RWPE1 (cell line): Measurements from ENCODE around the gene RRP1B.
A peak's percentile ranks its signal among the peaks of the same experiment; 100 is the strongest.
"Not testable (repeated sequence)": the region's sequence is repeated elsewhere in the genome, so short reads cannot be mapped to it uniquely, and the experiment has no call there.

Experiments used
- CTCF ChIA-PET: fragments of 350-600 bp; sonication (Branson Sonifier 250); formaldehyde crosslinking; extraction: SDS; loops from one replicate; lab custom pipeline; 2021; lab: Yijun Ruan, JAX
- POLR2A ChIA-PET: fragments of 400-600 bp; formaldehyde crosslinking; extraction: SDS; loops from one replicate; lab custom pipeline; 2020; ENCODE audit warnings: antibody characterized with exemption; ENCODE audit not compliant: low non-redundant PET; lab: Yijun Ruan, JAX
- DNase-seq: peaks from one replicate; pipeline ENCODE4 v3.0.0; 2012; ENCODE audit warnings: low spot score
- H3K27ac ChIP-seq: fragments of 450-650 bp; 2 replicates; pipeline ENCODE4 v1.5.1; 2017
- CTCF ChIP-seq: fragments of 450-650 bp; conservative IDR thresholded peaks from 2 replicates; pipeline ENCODE4 v1.5.1; 2017; ENCODE audit warnings: low read depth, mild to moderate bottlenecking

Gene RRP1B

GRCh38 chr21:43645976-43646375 is 13.4 kb upstream of the RRP1B start:
- ChIA-PET POLR2A (interaction anchor here (0.7 kb wide), 1 partner anchor 283 kb away, joined by 3 read pairs; no protein-coding TSS in a partner anchor), CTCF (interaction anchor here (0.6 to 0.7 kb wide), 3 partner anchors 20 to 70 kb away, joined by 3 read pairs; no protein-coding TSS in a partner anchor)
- TF ChIP-seq CTCF, result no peak
- H3K27ac ChIP-seq, result no peak overlapping the region; the same call in 1 of the 2 replicates
- no peak for DNase-seq

- ChIA-PET POLR2A (no interaction called here), CTCF (interaction anchor here (0.7 kb wide), 1 partner anchor 70 kb away, joined by 3 read pairs; no protein-coding TSS in a partner anchor)
- H3K27ac ChIP-seq, result peak overlapping the region; percentile 72
- DNase-seq, result peak; percentile 95
- peak; percentile 98 for TF ChIP-seq CTCF
These were observed 12.7 kb upstream of the RRP1B start for GRCh38 chr21:43646550-43647260.

- ChIA-PET POLR2A (no interaction called here), CTCF (no interaction called here)
- no peak for DNase-seq
These were observed 11.2 kb upstream of the RRP1B start for GRCh38 chr21:43648171-43648570.

GRCh38 chr21:43651926-43652325 is 7.4 kb upstream of the RRP1B start:
- DNase-seq, H3K27ac ChIP-seq, POLR2A ChIA-PET, CTCF ChIA-PET: not testable (repeated sequence)

More at GRCh38 chr21:43648171-43648570, 11.2 kb upstream of the RRP1B start:
- H3K27ac ChIP-seq, result no peak overlapping the region
- TF ChIP-seq CTCF, result no peak

- TF ChIP-seq CTCF, result no peak
- no peak overlapping the region for H3K27ac ChIP-seq
- ChIA-PET CTCF (no interaction called here), POLR2A (no interaction called here)
- DNase-seq, result no peak
These were observed 6.7 kb upstream of the RRP1B start for GRCh38 chr21:43652616-43653015.

- TF ChIP-seq CTCF, result no peak
- no peak overlapping the region for H3K27ac ChIP-seq
- DNase-seq, result no peak
- POLR2A ChIA-PET, result no interaction called here
- CTCF ChIA-PET, result no interaction called here
These were observed 5.7 kb upstream of the RRP1B start for GRCh38 chr21:43653626-43654025.

- ChIA-PET POLR2A (no interaction called here), CTCF (no interaction called here)
- no peak for DNase-seq
- TF ChIP-seq CTCF, result no peak
- peak overlapping the region; percentile 43 for H3K27ac ChIP-seq
These were observed 4.4 kb upstream of the RRP1B start for GRCh38 chr21:43654806-43655489.
